Effector memory CD4-positive, alpha-beta T cell (primary cell): ENCODE measurements around the gene MIB2.
"Not testable (repeated sequence)": the region's sequence is repeated elsewhere in the genome, so short reads cannot be mapped to it uniquely, and the experiment has no call there.

ENCODE experiments used
- DNase-seq, 3 donors: peaks; one replicate each; pipeline ENCODE4 v3.0.0-alpha.2; 2020
- H3K27ac ChIP-seq: 2 replicates; pipeline ENCODE4 v1.7.0; 2013; ENCODE audit warnings: mild to moderate bottlenecking, low read length, moderate library complexity; ENCODE audit not compliant: insufficient read depth, poor library complexity, severe bottlenecking
- H3K27me3 ChIP-seq: replicated peaks from 2 replicates; pipeline ENCODE4 v1.7.0; 2013; ENCODE audit warnings: mild to moderate bottlenecking, low read length; ENCODE audit not compliant: insufficient read depth, control insufficient read depth, poor library complexity, severe bottlenecking
- H3K36me3 ChIP-seq: 2 replicates; pipeline ENCODE4 v1.7.0; 2013; ENCODE audit warnings: mild to moderate bottlenecking, low read length, moderate library complexity; ENCODE audit not compliant: control insufficient read depth, insufficient read depth
- H3K4me1 ChIP-seq: 2 replicates; pipeline ENCODE4 v1.7.0; 2013; ENCODE audit warnings: low read length, mild to moderate bottlenecking; ENCODE audit not compliant: control insufficient read depth, insufficient read depth, poor library complexity, severe bottlenecking
- H3K4me3 ChIP-seq: 2 replicates; pipeline ENCODE4 v1.7.0; 2013; ENCODE audit warnings: low read length, low read depth, mild to moderate bottlenecking; ENCODE audit not compliant: insufficient read depth, poor library complexity, severe bottlenecking
- H3K9me3 ChIP-seq: 2 replicates; pipeline ENCODE4 v1.7.0; 2013; ENCODE audit warnings: mild to moderate bottlenecking, low read length, moderate library complexity; ENCODE audit not compliant: control insufficient read depth

Gene MIB2

GRCh38 chr1:1672181-1672965 is 57.1 kb downstream of the MIB2 start:
- H3K4me3 ChIP-seq: no peak overlapping the region
- H3K27ac ChIP-seq: no peak overlapping the region
- peaks cover 27% of the 10 kb centered on the region for H3K36me3 ChIP-seq
- no peaks in the 10 kb centered on the region for H3K4me1 ChIP-seq
- H3K9me3 ChIP-seq: no peaks in the 10 kb centered on the region
- no peaks in the 10 kb centered on the region for H3K27me3 ChIP-seq
- no peak for DNase-seq

DNA sequence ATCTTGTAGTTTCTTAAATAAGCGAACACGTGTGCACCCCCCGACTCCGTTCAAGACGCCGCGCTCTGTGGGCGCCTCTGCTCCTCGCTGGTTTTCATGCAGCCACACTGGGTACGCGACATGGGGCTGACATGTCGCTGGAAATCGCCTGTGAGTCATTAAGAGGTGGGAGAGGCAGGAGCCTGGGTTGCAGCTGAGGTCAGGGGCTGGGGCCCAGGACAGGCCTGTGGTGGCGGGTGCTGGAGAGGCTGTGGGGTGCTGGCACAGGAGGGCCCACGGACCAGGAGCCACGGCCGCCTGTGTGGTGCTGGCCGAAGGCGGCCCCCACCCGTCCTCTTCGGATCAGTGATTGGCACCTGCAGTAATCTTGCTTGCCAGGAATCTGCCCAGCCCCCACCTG is 59.5 kb downstream of the MIB2 start:
- H3K27ac ChIP-seq, H3K9me3 ChIP-seq: not testable (repeated sequence)

DNA sequence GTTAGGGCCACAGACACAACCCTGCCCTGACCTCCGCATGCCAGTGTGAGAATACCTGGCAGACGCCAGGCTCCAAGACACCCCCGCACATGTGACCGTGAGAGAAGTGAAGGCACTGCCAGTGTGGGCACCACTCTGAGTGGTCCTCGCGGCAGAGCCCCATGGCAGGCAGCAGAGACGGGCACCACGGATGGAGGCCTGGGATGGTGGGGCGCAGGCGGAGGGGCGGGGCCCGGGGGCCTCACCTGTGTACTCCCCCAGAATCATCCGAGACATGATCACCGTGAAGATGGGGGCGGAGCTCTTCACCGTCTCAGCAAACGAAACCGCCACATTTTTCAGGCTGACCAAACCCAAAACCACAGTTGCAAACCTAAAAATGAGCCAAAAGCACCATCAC is 59.9 kb downstream of the MIB2 start:
- peaks cover 15% of the 10 kb centered on the region for H3K4me1 ChIP-seq
- not testable (repeated sequence) for H3K27ac ChIP-seq, H3K27me3 ChIP-seq, DNase-seq, H3K9me3 ChIP-seq, H3K4me3 ChIP-seq
- peaks cover 20% of the 10 kb centered on the region for H3K36me3 ChIP-seq

More for the DNA sequence above, 59.5 kb downstream of the MIB2 start:
- not testable (repeated sequence) for H3K27me3 ChIP-seq, DNase-seq, H3K4me3 ChIP-seq
- peaks cover 21% of the 10 kb centered on the region for H3K36me3 ChIP-seq
- peaks cover 15% of the 10 kb centered on the region for H3K4me1 ChIP-seq

- H3K27ac ChIP-seq, H3K27me3 ChIP-seq, H3K4me3 ChIP-seq, DNase-seq, H3K9me3 ChIP-seq: not testable (repeated sequence)
- peaks cover 15% of the 10 kb centered on the region for H3K4me1 ChIP-seq
- peaks cover 14% of the 10 kb centered on the region for H3K36me3 ChIP-seq
Observed at GRCh38 chr1:1676087-1676486, 60.8 kb downstream of the MIB2 start.

- H3K27ac ChIP-seq: peak overlapping the region; percentile 70
- DNase-seq: peak; percentile 18 to 35 (median 31)
- peaks cover 15% of the 10 kb centered on the region for H3K4me1 ChIP-seq
- H3K36me3 ChIP-seq: peaks cover 4% of the 10 kb centered on the region
- peak overlapping the region; percentile 52 for H3K4me3 ChIP-seq
- H3K9me3 ChIP-seq: no peaks in the 10 kb centered on the region
- H3K27me3 ChIP-seq: no peaks in the 10 kb centered on the region
Observed at GRCh38 chr1:1677718-1678580, 62.6 kb downstream of the MIB2 start.

- Histone ChIP-seq H3K9me3 (no peaks in the 10 kb centered on the region), H3K27ac (peak overlapping the region; percentile 70), H3K36me3 (peaks cover 12% of the 10 kb centered on the region), H3K4me1 (peaks cover 15% of the 10 kb centered on the region), H3K4me3 (peak overlapping the region; percentile 52), H3K27me3 (no peaks in the 10 kb centered on the region)
- DNase-seq: peak in 1 of 3 donors; percentile 15
Observed at GRCh38 chr1:1678581-1679380, 63.5 kb downstream of the MIB2 start.
